NT2/D1 (cell line): ENCODE measurements around the gene PRELID3B.

ENCODE experiments used
- SUZ12 ChIP-seq: IDR thresholded peaks from 2 replicates; pipeline ENCODE4 v1.6.1; 2011; ENCODE audit not compliant: insufficient read length, insufficient read depth; ENCODE audit errors: extremely low read depth
- YY1 ChIP-seq: IDR thresholded peaks from 2 replicates; pipeline ENCODE4 v1.6.1; 2011; ENCODE audit not compliant: insufficient read length, insufficient read depth

DNA sequence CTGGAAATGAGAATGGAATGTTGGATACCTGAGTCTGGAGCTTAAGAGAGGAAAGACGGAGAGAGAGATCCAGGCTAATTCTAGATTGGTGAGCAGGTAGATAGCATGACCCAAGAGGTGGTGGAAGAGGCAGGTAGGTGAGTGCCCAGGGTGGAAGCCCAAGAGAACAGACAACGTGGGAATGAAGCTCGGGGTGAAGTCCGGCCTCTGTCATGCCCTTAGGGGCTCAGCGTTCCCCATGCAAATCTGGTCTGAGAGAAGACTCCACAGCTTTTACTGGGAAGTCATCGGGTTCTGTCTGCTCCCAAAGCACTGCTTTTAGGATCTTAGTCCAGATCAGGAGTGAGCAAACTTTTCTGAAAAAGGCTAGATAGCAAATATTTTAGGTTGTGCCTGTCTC is 57.9 kb downstream of the PRELID3B start:
- TF ChIP-seq YY1: no peak
- TF ChIP-seq SUZ12: no peak
